H9 (cell line): ENCODE data around the gene PCSK2. TPM values are rescaled to one million over a fixed set of nuclear protein-coding genes. Genes with fewer than 3 reads are reported as not detected.

Experiments
- DNase-seq: peaks from one replicate; pipeline ENCODE4 v3.0.0-alpha.2; 2017
- H2AFZ ChIP-seq: one replicate; pipeline ENCODE4 v1.6.1; 2013; ENCODE audit warnings: mild to moderate bottlenecking, low read length, control low read depth, moderate library complexity
- H2AK5ac ChIP-seq: 2 replicates; pipeline ENCODE4 v1.6.1; 2013; ENCODE audit warnings: low read length, control low read depth, mixed read lengths; ENCODE audit not compliant: insufficient read length
- H2BK120ac ChIP-seq: one replicate; pipeline ENCODE4 v1.6.1; 2013; ENCODE audit warnings: low read depth, mild to moderate bottlenecking, low read length, control low read depth, inconsistent platforms; ENCODE audit not compliant: poor library complexity, severe bottlenecking
- H2BK12ac ChIP-seq: 2 replicates; pipeline ENCODE4 v1.6.1; 2013; ENCODE audit warnings: low read length, control low read depth, mixed read lengths, low read depth; ENCODE audit not compliant: insufficient read length
- H2BK15ac ChIP-seq: 2 replicates; pipeline ENCODE4 v1.6.1; 2013; ENCODE audit warnings: low read depth, low read length, control low read depth
- H2BK20ac ChIP-seq: one replicate; pipeline ENCODE4 v1.6.1; 2013; ENCODE audit warnings: low read depth, mild to moderate bottlenecking, low read length, control low read depth, inconsistent platforms; ENCODE audit not compliant: poor library complexity, severe bottlenecking
- H2BK5ac ChIP-seq: 2 replicates; pipeline ENCODE4 v1.6.1; 2013; ENCODE audit warnings: low read length, control low read depth, mixed read lengths; ENCODE audit not compliant: insufficient read length
- H3K14ac ChIP-seq: 2 replicates; pipeline ENCODE4 v1.6.1; 2013; ENCODE audit warnings: low read length, control low read depth; ENCODE audit not compliant: insufficient read depth
- H3K18ac ChIP-seq: 2 replicates; pipeline ENCODE4 v1.6.1; 2013; ENCODE audit warnings: low read depth, mild to moderate bottlenecking, mixed read lengths, low read length, control low read depth; ENCODE audit not compliant: insufficient read length
- H3K23ac ChIP-seq: 2 replicates; pipeline ENCODE4 v1.6.1; 2013; ENCODE audit warnings: low read length, control low read depth, mixed read lengths, low read depth; ENCODE audit not compliant: insufficient read length
- H3K23me2 ChIP-seq: 2 replicates; pipeline ENCODE4 v1.6.1; 2013; ENCODE audit warnings: low read depth, mild to moderate bottlenecking, mixed read lengths, low read length, control low read depth; ENCODE audit not compliant: insufficient read length, poor library complexity, severe bottlenecking
- H3K27ac ChIP-seq: 2 replicates; pipeline ENCODE4 v1.5.1; 2013; ENCODE audit warnings: low read length, control low read depth, mixed read lengths, low read depth; ENCODE audit not compliant: insufficient read length
- H3K27me3 ChIP-seq: 2 replicates; pipeline ENCODE4 v1.6.1; 2013; ENCODE audit warnings: low read length, control low read depth, inconsistent platforms; ENCODE audit not compliant: insufficient read depth
- H3K4ac ChIP-seq: 2 replicates; pipeline ENCODE4 v1.6.1; 2013; ENCODE audit warnings: low read depth, mild to moderate bottlenecking, control low read depth, inconsistent platforms, low read length, moderate library complexity
- H3K4me1 ChIP-seq: 2 replicates; pipeline ENCODE4 v1.6.1; 2013; ENCODE audit warnings: low read length, control low read depth, inconsistent platforms; ENCODE audit not compliant: insufficient read depth
- H3K4me2 ChIP-seq: 2 replicates; pipeline ENCODE4 v1.6.1; 2013; ENCODE audit warnings: low read length, control low read depth, mixed read lengths; ENCODE audit not compliant: insufficient read length, insufficient read depth
- H3K56ac ChIP-seq: 2 replicates; pipeline ENCODE4 v1.6.1; 2013; ENCODE audit warnings: low read depth, mild to moderate bottlenecking, mixed read lengths, low read length, control low read depth; ENCODE audit not compliant: insufficient read length
- H3K79me1 ChIP-seq: 2 replicates; pipeline ENCODE4 v1.6.1; 2013; ENCODE audit warnings: low read depth, mild to moderate bottlenecking, moderate library complexity, low read length, control low read depth, inconsistent platforms; ENCODE audit not compliant: insufficient read depth, poor library complexity, severe bottlenecking
- H3K79me2 ChIP-seq: 2 replicates; pipeline ENCODE4 v1.6.1; 2013; ENCODE audit warnings: low read length, control low read depth, inconsistent platforms; ENCODE audit not compliant: insufficient read depth
- H3K9ac ChIP-seq: 2 replicates; pipeline ENCODE4 v1.6.1; 2013; ENCODE audit warnings: low read length, control low read depth, mixed read lengths; ENCODE audit not compliant: insufficient read length; ENCODE audit errors: extremely low read depth
- H3K9me3 ChIP-seq: one replicate; pipeline ENCODE4 v1.6.1; 2013; ENCODE audit warnings: low read depth, low read length, inconsistent platforms; ENCODE audit not compliant: control insufficient read depth
- H3T11ph ChIP-seq: one replicate; pipeline ENCODE4 v1.6.1; 2013; ENCODE audit warnings: mild to moderate bottlenecking, low read length, control low read depth, inconsistent platforms
- H4K20me1 ChIP-seq: one replicate; pipeline ENCODE4 v1.6.1; 2013; ENCODE audit not compliant: control insufficient read depth, insufficient read length, insufficient read depth
- H4K5ac ChIP-seq: 2 replicates; pipeline ENCODE4 v1.6.1; 2013; ENCODE audit warnings: low read depth, mild to moderate bottlenecking, mixed read lengths, low read length, control low read depth; ENCODE audit not compliant: insufficient read length
- H4K8ac ChIP-seq: replicated peaks from 2 replicates; pipeline ENCODE4 v1.6.1; 2013; ENCODE audit warnings: low read length, control low read depth, mixed read lengths, low read depth; ENCODE audit not compliant: insufficient read length
- H4K91ac ChIP-seq: 2 replicates; pipeline ENCODE4 v1.6.1; 2013; ENCODE audit warnings: low read depth, mild to moderate bottlenecking, moderate library complexity, mixed read lengths, low read length, control low read depth; ENCODE audit not compliant: insufficient read length
- H3K27ac Mint-ChIP-seq, 3 experiments: 2 replicates in 2 of 3; 3 replicates in 1 of 3; pipeline ENCODE4 v1.8.0; 2020 to 2021; ENCODE audit warnings: mixed read lengths in 3 of 3, mild to moderate bottlenecking in 1 of 3, moderate library complexity in 1 of 3
- H3K27me3 Mint-ChIP-seq: 2 replicates; pipeline ENCODE4 v1.8.0; 2021; ENCODE audit warnings: low read depth, mild to moderate bottlenecking, moderate library complexity, mixed read lengths
- H3K36me3 Mint-ChIP-seq, 3 experiments: 2 replicates in 2 of 3; 3 replicates in 1 of 3; pipeline ENCODE4 v1.8.0; 2020 to 2021; ENCODE audit warnings: low read depth in 3 of 3, mixed read lengths in 3 of 3; ENCODE audit not compliant: insufficient read depth in 1 of 3
- H3K4me1 Mint-ChIP-seq, 2 experiments: 2 replicates each; pipeline ENCODE4 v1.8.0; 2020; ENCODE audit warnings: mixed read lengths in 2 of 2
- H3K4me3 Mint-ChIP-seq, 2 experiments: 2 replicates in 1 of 2; 3 replicates in 1 of 2; pipeline ENCODE4 v1.8.0; 2020 to 2021; ENCODE audit warnings: mild to moderate bottlenecking in 2 of 2, mixed read lengths in 2 of 2, moderate library complexity in 1 of 2
- H3K9me3 Mint-ChIP-seq, 2 experiments: 2 replicates in 1 of 2; 3 replicates in 1 of 2; pipeline ENCODE4 v1.8.0; 2020; ENCODE audit warnings: mild to moderate bottlenecking in 2 of 2, mixed read lengths in 2 of 2, moderate library complexity in 1 of 2
- WGBS: extraction: QIAGEN DNeasy Blood & Tissue Kit; methylation state at CpG from one replicate; pipeline ENCODE4 v1.1.7; 2013; ENCODE audit warnings: missing lambda C conversion rate, low lambda C conversion rate, mixed read lengths; ENCODE audit not compliant: insufficient read length; ENCODE audit errors: extremely low coverage; 5-methylcytosine and 5-hydroxymethylcytosine counted together
- total RNA-seq: library from RNA; stranded (reverse); gene quantifications from 2 replicates; pipeline ENCODE4 v1.2.1, GENCODE V29; 2021
- TF ChIP-seq, protein P1 (sequence below): fragments of 200-600 bp; sonication (generic); conservative IDR thresholded peaks from 3 replicates; pipeline ENCODE4 v1.8.0; 2021; ENCODE audit warnings: antibody characterized with exemption, mild to moderate bottlenecking

The PCSK2 gene
- total RNA-seq, 1 experiment from 2014 or later, result 2.8 TPM

DNA sequence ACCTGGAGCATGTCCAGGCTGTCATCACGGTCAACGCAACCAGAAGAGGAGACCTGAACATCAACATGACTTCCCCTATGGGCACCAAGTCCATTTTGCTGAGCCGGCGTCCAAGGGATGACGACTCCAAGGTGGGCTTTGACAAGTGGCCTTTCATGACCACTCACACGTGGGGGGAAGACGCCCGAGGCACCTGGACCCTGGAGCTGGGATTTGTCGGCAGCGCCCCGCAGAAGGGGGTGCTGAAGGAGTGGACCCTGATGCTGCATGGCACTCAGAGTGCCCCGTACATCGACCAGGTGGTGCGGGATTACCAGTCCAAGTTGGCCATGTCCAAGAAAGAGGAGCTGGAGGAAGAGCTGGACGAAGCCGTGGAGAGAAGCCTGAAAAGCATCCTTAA, 254.8 kb downstream of the PCSK2 start:
- no peak overlapping the region for H2AFZ ChIP-seq
- no peak overlapping the region for H3K4me2 ChIP-seq
- H2BK12ac ChIP-seq, result no peak overlapping the region
- H2BK5ac ChIP-seq, result no peak overlapping the region
- no peak overlapping the region for H4K8ac ChIP-seq
- H3K9me3 ChIP-seq, result no peaks in the 10 kb centered on the region
- H3K27ac ChIP-seq, result no peak overlapping the region
- H3K79me1 ChIP-seq, result no peaks in the 10 kb centered on the region
- no peak overlapping the region for H3K4me3 Mint-ChIP-seq
- H4K20me1 ChIP-seq, result no peaks in the 10 kb centered on the region
- H3K4ac ChIP-seq, result no peak overlapping the region
- TF ChIP-seq, protein P1, sequence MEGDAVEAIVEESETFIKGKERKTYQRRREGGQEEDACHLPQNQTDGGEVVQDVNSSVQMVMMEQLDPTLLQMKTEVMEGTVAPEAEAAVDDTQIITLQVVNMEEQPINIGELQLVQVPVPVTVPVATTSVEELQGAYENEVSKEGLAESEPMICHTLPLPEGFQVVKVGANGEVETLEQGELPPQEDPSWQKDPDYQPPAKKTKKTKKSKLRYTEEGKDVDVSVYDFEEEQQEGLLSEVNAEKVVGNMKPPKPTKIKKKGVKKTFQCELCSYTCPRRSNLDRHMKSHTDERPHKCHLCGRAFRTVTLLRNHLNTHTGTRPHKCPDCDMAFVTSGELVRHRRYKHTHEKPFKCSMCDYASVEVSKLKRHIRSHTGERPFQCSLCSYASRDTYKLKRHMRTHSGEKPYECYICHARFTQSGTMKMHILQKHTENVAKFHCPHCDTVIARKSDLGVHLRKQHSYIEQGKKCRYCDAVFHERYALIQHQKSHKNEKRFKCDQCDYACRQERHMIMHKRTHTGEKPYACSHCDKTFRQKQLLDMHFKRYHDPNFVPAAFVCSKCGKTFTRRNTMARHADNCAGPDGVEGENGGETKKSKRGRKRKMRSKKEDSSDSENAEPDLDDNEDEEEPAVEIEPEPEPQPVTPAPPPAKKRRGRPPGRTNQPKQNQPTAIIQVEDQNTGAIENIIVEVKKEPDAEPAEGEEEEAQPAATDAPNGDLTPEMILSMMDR, result no peak
- H2BK20ac ChIP-seq, result no peak overlapping the region
- H3K4me1 ChIP-seq, result no peaks in the 10 kb centered on the region
- no peak overlapping the region for H3K27ac Mint-ChIP-seq
- H2BK15ac ChIP-seq, result no peak overlapping the region
- H3K27me3 Mint-ChIP-seq, result peaks cover 4% of the 10 kb centered on the region; the same call in 1 of the 2 replicates
- no peak overlapping the region for H3T11ph ChIP-seq
- no peak overlapping the region for H3K9ac ChIP-seq
- no peak overlapping the region; the same call in 1 of the 2 replicates for H3K14ac ChIP-seq
- H3K27me3 ChIP-seq, result no peaks in the 10 kb centered on the region
- no peaks in the 10 kb centered on the region; a peak in 1 of 4 replicates for H3K4me1 Mint-ChIP-seq
- no peak overlapping the region for H4K91ac ChIP-seq
- no peak overlapping the region for H3K18ac ChIP-seq
- no peak overlapping the region for H2BK120ac ChIP-seq
- no peaks in the 10 kb centered on the region for H3K79me2 ChIP-seq
- no peak overlapping the region for H4K5ac ChIP-seq
- no peaks in the 10 kb centered on the region for H3K23me2 ChIP-seq
- no peak overlapping the region for H3K23ac ChIP-seq
- H3K9me3 Mint-ChIP-seq, result no peaks in the 10 kb centered on the region
- no peak overlapping the region for H2AK5ac ChIP-seq
- no CpG with 5 or more reads among the region's 16 CpGs for WGBS
- no peaks in the 10 kb centered on the region for H3K36me3 Mint-ChIP-seq
- H3K56ac ChIP-seq, result no peak overlapping the region
- DNase-seq, result no peak
